ENCODE data around the gene GUCY2F. TPM values are rescaled to one million over a fixed set of nuclear protein-coding genes. Genes with fewer than 3 reads are reported as not detected.

The GUCY2F gene
- polyA plus RNA-seq, 2 of the 4 experiments (the other 2 are of a cell fraction), result not detected

GRCh38 chrX:109403922-109404321, 78.0 kb downstream of the GUCY2F start:
- Histone ChIP-seq H3K4me1 (no peaks in the 10 kb centered on the region), H3K4me3 (no peak overlapping the region), H3K9me3 (no peaks in the 10 kb centered on the region), H3K27ac (no peak overlapping the region), H3K4me2 (no peak overlapping the region)
- TF ChIP-seq KDM1A (IDR thresholded peaks at IDR 0.05; ENCODE audit: low read depth), result no peak
- TF ChIP-seq SMC3 (IDR thresholded peaks at IDR 0.05), result no peak
- no peak for TF ChIP-seq CTCF (IDR thresholded peaks at IDR 0.05)
- TF ChIP-seq JUN (IDR thresholded peaks at IDR 0.05), result no peak
- no peak for FAIRE-seq
- no peak for ATAC-seq
- ChIA-PET CTCF (no interaction called here), POLR2A (no interaction called here)
- DNase-seq (ENCODE audit: low read depth in 1 of 2, low spot score in 1 of 2), result no peak
- WGBS (ENCODE audit: missing lambda C conversion rate), result 24% methylated on average over 4 of the region's 4 CpGs

- Histone ChIP-seq H3K4me1 (no peaks in the 10 kb centered on the region), H3K27ac (no peak overlapping the region), H3K9me3 (no peaks in the 10 kb centered on the region), H3K4me2 (no peak overlapping the region), H3K4me3 (no peak overlapping the region)
- TF ChIP-seq MAZ (IDR thresholded peaks at IDR 0.05; ENCODE audit: borderline replicate concordance, low read depth, low read length) (no peak), HDAC2 (IDR thresholded peaks at IDR 0.05) (no peak)
- 2% methylated on average over 3 of the region's 3 CpGs for WGBS (ENCODE audit: missing lambda C conversion rate)
- ATAC-seq (no peak), FAIRE-seq (no peak), DNase-seq (ENCODE audit: low read depth in 1 of 2, low spot score in 1 of 2) (no peak)
- CTCF ChIA-PET, result interaction anchor here (0.7 kb wide), 1 partner anchor 496 kb away, joined by 3 read pairs; no protein-coding TSS in a partner anchor
- POLR2A ChIA-PET, result no interaction called here
Measured at GRCh38 chrX:109399831-109400230, 82.1 kb downstream of the GUCY2F start.

GRCh38 chrX:109398833-109399232, 83.1 kb downstream of the GUCY2F start:
- POLR2A ChIA-PET, result no interaction called here

More at GRCh38 chrX:109398833-109399232, 83.1 kb downstream of the GUCY2F start:
- Histone ChIP-seq H3K4me2 (no peak overlapping the region), H3K9me3 (no peaks in the 10 kb centered on the region), H3K27ac (no peak overlapping the region), H3K4me3 (no peak overlapping the region), H3K4me1 (no peaks in the 10 kb centered on the region)
- no peak for ATAC-seq
- DNase-seq (ENCODE audit: low read depth in 1 of 2, low spot score in 1 of 2), result no peak
- WGBS (ENCODE audit: missing lambda C conversion rate), result 0% methylated on average over 2 of the region's 2 CpGs
- CTCF ChIA-PET, result no interaction called here
- no peak for TF ChIP-seq TP53 (CRISPR knock-in tag; IDR thresholded peaks at IDR 0.05)
- TF ChIP-seq PBX3 (IDR thresholded peaks at IDR 0.05), result no peak
- no peak for TF ChIP-seq CBX8 (IDR thresholded peaks at IDR 0.05)
- TF ChIP-seq ZFP36 (IDR thresholded peaks at IDR 0.05; ENCODE audit: borderline replicate concordance, partially characterized antibody), result no peak
- TF ChIP-seq RARB (CRISPR knock-in tag; IDR thresholded peaks at IDR 0.05), result no peak
- TF ChIP-seq MYC (IDR thresholded peaks at IDR 0.05; ENCODE audit: borderline replicate concordance, low read length), result no peak
- no peak for TF ChIP-seq CBX2 (IDR thresholded peaks at IDR 0.05; ENCODE audit: borderline replicate concordance, low read depth)
- TF ChIP-seq E2F6 (IDR thresholded peaks at IDR 0.05; ENCODE audit: borderline replicate concordance, low read depth), result no peak
- TF ChIP-seq FOSB (CRISPR knock-in tag; IDR thresholded peaks at IDR 0.05), result no peak
- no peak for TF ChIP-seq ESRRA (IDR thresholded peaks at IDR 0.05; ENCODE audit: borderline replicate concordance, low read length)
- TF ChIP-seq JUNB (IDR thresholded peaks at IDR 0.05), result no peak
- TF ChIP-seq GATA3 (IDR thresholded peaks at IDR 0.05; ENCODE audit: borderline replicate concordance), result no peak
- TF ChIP-seq CEBPB (IDR thresholded peaks at IDR 0.05), result no peak
- no peak for TF ChIP-seq BHLHE40 (IDR thresholded peaks at IDR 0.05; ENCODE audit: low read depth, low read length)
- TF ChIP-seq ELK1 (IDR thresholded peaks at IDR 0.05; ENCODE audit: low read depth, low read length), result no peak
- no peak for TF ChIP-seq SMC3 (IDR thresholded peaks at IDR 0.05)
- no peak for TF ChIP-seq FOSL2 (IDR thresholded peaks at IDR 0.05)
- no peak for TF ChIP-seq FOSL2 (CRISPR knock-in tag; IDR thresholded peaks at IDR 0.05)
- no peak for TF ChIP-seq EHMT2 (IDR thresholded peaks at IDR 0.05; ENCODE audit: low read depth)
- no peak for FAIRE-seq

All from A549 (cell line).